ENCODE results near the gene TYW5. TPM values are rescaled to one million over a fixed set of nuclear protein-coding genes. Genes with fewer than 3 reads are reported as not detected.
A peak's percentile ranks its signal among the peaks of the same experiment; 100 is the strongest.

Gene TYW5, protein sequence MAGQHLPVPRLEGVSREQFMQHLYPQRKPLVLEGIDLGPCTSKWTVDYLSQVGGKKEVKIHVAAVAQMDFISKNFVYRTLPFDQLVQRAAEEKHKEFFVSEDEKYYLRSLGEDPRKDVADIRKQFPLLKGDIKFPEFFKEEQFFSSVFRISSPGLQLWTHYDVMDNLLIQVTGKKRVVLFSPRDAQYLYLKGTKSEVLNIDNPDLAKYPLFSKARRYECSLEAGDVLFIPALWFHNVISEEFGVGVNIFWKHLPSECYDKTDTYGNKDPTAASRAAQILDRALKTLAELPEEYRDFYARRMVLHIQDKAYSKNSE
- total RNA-seq: 11.1 TPM

DNA sequence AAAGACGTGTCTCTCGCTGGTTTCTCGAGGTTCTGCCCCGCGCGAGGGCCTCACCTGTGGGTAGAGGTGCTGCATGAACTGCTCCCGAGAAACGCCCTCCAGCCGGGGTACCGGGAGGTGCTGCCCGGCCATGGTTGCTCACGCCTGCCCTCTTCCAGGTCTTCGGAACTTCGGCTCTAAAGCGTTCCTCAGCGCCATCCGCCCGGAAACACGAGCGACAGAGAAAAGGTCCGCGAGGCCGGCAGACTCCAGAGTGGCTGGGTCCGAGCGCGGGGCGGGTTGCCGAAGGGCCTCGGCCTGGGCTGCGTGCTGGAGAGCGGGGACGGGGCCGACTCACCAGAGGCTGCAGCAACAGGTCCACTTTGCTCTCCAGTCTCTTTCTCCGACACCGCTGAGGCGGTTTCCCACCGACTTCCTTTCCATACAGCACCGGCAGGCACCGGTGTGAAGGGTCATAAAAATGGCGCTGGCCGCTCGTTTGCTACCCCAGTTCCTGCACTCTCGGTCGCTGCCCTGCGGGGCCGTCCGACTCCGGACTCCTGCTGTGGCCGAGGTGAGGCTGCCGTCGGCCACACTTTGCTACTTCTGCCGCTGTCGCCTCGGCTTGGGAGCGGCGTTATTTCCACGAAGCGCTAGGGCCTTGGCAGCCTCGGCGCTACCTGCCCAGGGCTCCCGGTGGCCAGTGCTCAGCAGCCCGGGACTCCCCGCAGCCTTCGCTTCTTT is at the start of gene TYW5, which contains the start of gene MAIP1:
Gene TYW5, minus strand, starts transcription at position 153 of the 723 bp plus-strand sequence. Its CDS starts 21 bp downstream, at position 132.
Gene MAIP1, plus strand, starts transcription at position 244 of the 723 bp plus-strand sequence. Its CDS starts 217 bp downstream, at position 461.
- peak; percentile 86 for DNase-seq (ENCODE audit: low spot score)

DNA sequence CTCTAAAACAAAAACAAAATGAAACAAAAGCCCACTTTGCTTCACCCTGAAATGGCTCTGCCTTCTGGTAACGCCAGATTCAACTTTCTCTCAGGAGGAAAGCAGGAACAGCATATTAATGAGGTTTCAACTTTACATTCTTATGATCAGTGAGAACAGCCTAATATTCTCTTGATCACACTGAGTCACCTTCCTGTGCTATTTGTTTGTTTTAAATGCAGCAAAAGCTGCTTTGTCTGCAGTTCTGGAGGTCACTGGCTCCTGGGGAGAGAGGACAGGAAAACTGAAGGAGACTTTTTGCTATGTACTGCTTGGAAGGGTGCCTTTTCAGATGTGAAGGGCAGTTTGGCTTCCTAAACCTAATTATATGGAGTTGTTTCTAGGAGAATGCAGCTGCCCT is 48.2 kb upstream of the TYW5 start:
- DNase-seq (ENCODE audit: low spot score): no peak

DNA sequence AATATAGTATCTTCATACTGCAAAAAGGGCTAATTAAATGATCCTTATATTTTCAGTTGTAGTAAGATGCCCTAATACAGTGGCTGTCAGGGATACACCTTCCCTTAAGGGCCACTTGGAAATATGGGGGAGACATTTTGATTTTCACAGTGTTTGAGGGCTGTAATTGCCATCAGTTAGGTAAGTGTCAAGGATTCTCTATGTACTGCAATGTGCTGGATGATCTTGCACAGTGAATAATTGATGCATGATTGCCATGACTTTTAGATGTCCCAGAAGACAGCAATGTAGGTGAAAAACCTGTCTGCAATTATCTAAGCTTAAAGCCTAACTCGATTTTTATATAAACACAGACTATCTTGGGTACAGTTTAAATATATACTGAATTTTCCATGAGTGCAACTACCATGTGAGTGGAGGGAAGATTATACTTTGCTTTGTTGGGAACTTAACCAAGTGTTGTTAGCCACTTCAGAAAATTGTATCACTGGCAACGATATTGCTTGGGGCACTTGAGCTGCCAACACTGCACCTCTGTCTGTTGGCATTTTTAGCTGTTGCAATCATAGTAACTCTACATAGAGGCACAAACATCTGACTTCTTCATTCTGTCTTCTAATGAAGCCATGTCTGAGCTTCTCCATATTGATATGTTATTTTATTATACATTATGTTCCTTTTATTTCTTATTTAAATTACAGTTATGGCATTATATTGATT is 45.3 kb upstream of the TYW5 start:
- DNase-seq (ENCODE audit: low spot score): no peak

DNA sequence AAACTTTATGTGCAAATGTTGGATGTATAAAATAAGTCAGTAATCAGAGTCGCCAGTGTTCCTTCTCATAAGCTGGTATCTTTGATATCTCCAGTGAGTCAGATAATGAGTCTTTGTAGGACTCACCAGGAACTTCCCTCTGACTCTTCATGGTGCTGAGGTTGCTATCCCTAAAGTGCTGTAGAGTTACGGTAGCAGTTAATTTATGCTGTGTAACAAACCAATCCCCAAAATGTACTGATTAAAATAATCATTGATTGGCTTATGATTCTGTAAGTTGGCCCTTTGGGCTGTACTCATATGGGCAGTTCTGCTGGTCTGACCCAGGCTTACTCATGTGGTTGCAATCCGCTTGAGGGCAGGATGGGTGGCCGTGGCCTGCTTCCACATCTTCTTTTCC is 43.9 kb upstream of the TYW5 start:
- DNase-seq (ENCODE audit: low spot score): no peak

DNA sequence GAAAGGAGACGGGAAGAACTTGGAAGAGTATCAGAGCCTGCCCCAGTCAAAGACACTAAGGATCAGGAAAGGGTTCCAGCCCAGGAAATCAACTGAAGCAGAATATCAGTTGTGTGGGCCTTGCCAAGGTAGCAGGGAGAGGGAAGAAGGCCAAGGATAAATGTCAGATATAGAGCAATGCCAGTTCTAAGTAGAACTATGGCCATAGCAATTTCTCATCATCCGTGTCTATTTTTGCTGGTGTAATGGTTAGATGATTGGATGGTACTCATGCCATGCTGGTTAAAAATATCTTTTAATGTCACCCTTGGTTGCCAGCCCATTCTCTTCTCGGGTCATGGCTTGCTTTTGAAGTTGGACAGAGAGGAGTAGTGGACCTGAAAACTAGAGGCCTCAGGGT is 42.0 kb upstream of the TYW5 start:
- no peak for DNase-seq (ENCODE audit: low spot score)

DNA sequence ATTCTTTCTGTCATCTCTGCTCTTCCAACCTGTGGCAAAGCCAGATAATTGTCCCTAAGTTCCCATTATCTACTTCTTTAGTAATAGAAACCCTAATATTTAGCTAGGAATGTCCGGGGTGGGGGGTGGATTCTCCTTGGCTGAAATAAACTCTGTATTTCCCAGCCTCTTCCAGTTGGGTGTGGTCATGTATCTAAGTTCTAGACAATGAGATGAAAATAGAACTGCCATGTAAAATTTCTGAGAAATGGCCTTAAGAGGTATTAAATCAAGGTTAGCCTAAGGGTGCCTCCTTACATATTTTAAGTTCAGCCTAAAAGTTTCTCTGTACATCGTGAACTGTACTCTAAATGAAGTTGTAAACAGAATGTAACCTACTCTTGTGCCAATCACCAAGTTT is 39.6 kb upstream of the TYW5 start:
- DNase-seq (ENCODE audit: low spot score): no peak

DNA sequence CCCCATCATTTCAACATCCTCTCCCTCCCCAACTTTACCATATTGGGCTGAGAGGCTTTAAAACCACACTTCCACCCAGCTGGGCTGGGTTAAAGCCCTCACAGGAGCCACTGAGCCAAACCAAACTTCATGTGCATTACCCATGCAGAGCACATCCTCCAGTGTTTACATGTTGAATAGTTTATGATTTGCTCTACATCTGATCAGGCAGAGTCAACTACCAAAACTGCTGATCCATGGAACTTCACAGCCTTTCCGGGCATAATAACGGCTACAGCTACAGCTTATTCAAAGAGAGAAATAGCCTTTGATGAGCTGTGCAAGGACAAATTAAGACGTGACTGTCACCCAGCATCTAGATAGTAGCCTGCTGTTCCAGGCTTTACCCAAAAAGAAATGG is 39.1 kb upstream of the TYW5 start:
- DNase-seq (ENCODE audit: low spot score): no peak

DNA sequence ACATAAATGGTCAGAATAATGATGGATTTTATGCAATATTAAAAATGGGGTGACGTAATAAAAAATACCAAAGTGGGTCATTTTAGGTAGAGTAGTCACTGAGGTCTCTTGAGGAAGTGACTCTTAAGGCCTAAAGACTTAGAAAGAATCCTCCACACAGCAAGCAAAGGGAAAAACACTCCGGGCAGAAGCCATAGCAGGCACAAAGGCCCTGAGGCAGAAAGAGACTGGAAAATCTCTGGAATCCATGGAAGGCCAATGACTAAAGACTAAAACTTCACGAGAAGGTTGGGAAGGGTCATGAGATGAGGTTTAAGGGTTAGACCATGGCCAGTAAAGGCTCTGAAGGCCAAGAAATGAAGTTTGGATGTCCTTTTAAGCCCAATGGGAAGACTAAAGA is 37.0 kb upstream of the TYW5 start:
- DNase-seq (ENCODE audit: low spot score): no peak

DNA sequence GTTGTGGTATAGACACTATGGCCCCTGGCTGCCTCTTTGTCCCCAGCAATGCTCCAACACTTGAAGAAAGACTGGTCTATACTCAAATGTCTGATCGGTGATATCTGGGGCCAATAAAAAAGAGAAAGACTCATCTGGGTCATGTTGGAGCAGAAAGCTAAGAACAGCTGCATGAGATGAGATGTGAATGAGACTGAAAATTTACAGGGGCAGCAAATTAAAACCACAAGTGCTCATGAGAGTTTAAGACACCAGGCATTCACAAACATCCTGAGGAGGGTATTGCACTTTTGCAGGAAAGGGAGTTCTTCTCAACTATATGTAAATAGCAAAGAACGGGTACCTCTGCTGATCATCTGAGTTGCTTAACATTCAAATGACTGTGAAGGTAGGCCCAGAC is 36.4 kb upstream of the TYW5 start:
- no peak for DNase-seq (ENCODE audit: low spot score)

DNA sequence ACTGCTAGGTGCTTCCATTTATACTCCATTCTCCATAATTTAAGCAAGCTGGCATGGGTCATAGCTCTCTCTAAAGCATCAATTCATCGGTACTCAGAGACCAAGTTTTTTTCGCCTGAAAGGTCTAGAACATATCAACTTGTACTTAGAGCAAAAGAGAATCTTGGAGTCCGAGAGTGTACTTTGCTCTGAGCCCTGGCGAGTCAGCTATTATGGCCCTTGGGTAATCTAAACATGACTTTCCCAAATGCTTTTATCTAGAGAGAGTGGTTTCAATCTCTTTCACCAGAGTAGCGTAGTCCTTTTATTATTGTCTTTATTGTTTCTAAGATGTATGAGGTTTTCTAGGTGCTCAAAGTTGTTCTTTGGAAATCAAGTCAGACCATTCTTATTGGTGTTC is 34.5 kb upstream of the TYW5 start:
- DNase-seq (ENCODE audit: low spot score): no peak

DNA sequence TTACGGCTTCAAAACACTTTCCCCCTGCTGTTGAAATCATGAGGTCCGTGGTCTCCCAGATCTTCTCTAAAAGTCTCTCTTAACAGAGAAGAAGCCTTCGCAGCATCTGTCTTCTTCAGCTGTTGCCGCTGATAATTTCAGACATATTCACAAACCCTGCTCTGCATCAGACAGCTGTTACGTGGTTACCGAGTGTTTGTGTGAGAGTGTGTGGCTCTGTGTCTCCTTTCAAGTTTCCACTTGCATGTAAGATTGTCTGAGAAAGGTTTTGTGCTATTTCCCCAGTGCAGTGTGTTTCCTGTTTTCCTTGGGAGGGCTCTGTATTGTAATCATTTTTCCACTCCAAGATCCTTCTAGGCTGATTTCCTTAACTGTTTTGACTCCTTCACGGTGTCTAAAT is 32.9 kb upstream of the TYW5 start:
- DNase-seq (ENCODE audit: low spot score): no peak

DNA sequence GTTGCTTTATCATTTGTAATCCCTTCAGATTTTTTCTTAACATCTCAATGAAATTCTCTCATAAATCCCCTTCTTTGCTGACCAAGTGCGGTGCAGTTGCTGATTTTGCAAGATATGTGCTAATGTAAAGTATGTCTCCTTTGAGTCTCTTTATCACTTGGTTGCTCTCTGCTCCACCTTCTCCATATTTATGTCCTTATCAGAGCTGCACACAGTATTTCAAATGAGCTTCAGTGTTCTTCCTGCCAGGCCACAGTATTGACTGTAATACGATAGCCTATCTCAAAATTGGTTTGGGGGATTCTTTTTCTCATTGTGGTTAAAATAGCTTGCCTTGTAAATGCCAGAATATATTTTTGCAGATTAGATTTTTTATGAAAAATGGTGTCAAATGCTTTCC is 32.3 kb upstream of the TYW5 start:
- DNase-seq (ENCODE audit: low spot score): no peak

DNA sequence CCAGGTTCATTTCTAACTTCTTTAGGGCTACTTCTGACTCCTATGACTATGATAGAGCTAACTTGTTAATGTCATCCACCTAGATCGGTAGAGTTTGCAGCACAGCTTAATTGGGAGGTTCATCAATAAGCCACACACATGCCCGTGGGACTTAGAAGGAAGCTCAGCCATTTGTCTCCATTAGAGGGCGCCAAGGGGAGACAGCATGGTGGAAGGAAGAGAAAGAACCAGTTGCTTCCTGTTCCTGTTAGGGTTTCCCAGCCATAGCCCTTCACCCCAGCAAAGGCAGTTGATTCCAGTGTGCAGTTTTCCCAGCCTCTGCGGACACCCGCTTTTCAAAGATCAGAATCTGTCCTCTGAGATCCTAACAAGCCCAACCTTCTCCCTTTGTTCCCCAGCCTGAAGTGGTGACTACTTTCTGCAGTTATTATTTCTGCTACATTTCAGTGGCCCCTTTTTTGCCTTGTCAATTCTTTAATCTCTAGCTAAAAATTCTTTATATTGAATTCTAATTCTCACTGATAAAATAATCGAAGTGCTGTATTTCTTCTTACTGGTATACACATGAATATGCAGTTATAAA is 30.4 kb upstream of the TYW5 start:
- peak; percentile 63 for DNase-seq (ENCODE audit: low spot score)

DNA sequence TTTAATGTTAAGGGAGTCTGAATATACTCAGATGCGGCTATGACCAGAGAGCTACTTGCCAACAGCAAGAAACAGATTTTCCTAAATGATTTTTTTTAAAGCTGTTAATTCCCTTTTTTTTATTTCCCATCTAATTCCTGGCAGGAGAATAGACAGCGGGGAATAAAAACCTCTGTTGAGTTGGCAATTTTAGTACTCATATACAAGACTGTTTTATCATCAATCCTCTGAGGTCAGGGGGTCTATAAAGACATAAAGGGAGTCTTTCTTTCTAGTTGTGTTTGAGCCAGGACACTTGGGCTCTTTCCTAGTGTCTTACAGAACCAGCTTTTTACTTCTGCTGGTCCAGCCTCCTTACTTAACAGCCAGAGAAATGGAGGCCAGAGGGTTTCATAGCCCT is 29.5 kb upstream of the TYW5 start:
- no peak for DNase-seq (ENCODE audit: low spot score)

DNA sequence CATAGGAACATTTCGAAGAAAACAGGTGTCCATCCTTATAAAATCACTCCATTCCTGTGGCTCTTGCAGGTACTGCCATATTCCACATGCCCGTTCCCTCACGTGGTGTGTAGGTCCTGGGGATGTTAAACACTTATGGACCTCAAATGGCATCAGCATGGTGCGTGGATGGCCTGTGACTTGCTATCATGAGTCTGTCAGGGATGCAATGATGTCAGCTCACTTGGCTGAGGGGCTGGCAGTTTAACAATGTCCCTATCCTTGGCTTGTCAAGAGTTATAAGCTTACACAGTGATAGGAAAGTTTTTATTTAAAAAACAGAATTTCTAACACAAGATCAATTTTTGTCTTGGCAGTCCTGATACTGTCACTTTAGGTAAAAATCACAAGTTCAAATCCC is 28.9 kb upstream of the TYW5 start:
- no peak for DNase-seq (ENCODE audit: low spot score)

DNA sequence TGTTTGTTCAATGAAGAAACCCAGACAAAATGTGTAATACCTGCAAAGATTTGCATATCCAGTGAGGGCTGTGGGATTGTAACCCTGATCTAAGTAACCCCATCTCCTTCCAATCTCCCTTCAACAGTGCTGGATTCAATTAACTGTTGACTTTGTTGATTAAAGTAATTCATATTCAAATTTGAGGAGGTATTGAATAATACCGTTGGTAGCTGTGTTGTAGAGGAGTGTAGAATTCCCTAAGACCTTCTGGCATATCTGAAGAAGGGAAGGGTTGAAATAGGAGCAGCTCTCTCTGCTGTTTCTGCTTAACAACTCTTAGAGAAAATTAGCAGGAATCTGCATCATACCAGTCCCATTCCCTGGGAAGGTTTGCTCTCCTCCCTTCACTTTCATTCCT is 28.2 kb upstream of the TYW5 start:
- no peak for DNase-seq (ENCODE audit: low spot score)

DNA sequence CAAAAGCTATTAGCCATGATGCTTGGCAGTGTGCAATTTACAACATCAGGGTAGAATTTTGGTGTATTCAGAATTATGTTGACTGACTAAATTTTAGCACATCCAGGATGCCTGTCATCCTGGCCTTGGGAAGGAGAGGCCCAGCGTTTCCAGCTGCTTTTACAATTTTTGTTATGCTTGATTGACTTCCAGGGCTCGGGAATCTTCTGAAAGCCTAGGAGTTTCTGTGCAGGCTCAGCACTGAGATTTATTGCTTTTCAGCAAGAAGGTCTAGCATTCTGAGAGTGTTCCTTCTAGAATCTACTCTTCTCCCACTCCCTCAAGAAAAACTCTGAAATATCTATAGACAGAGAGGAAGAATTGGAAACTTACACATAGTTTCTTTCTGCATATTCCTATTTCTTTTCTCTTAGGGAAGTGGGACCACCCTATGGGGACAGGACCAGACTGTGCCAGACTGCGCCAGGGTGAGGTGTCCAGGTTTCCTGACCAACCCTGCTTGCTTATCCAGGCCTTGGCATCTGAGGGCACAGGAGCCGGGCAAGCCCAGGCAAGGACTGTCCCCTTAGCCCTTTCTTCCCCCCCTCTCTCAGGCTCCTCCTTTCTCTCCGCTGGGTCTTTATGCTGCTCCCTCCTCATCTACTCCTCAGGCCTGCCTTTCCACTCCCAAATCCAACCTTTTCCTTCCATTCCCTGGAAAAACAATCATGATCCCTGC is 27.0 kb upstream of the TYW5 start:
- peak; percentile 65 for DNase-seq (ENCODE audit: low spot score)

DNA sequence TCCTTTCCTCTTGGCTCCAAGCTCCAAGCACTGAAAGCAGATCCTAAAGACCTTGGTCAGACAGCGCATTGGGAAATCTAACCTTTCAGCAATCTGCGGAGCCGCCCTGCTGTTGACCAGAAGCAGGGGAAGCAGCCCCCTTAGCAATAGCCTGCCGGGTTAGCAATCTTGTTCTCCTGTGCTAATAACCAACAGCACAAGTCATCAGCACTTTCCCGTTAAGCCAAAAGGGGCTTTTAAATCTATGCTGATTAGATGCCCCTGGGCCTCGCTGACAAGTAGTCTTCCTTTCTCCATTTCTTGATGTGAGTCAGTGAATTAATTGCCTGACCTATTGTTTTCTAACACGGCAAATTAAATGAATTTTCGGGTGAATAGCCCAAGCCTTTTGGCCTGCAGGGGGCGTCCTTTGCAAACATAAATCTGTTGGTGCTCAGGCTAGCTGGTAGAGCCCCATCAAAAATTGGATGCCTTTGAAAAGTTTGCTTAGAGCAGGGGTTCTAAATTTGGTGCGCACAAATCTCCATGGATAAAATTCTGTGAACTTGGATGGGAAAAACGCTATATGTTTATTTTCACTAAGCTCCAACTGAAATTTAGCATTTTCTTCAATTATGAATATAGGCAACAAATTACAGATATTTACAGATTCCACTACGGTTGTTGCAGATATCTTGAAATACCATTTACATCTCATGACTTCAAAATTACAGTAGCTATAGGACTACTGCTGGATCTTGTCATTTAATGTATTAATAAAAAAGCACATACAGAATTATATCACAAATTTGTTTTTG is 24.7 kb upstream of the TYW5 start:
- peak; percentile 87 for DNase-seq (ENCODE audit: low spot score)

DNA sequence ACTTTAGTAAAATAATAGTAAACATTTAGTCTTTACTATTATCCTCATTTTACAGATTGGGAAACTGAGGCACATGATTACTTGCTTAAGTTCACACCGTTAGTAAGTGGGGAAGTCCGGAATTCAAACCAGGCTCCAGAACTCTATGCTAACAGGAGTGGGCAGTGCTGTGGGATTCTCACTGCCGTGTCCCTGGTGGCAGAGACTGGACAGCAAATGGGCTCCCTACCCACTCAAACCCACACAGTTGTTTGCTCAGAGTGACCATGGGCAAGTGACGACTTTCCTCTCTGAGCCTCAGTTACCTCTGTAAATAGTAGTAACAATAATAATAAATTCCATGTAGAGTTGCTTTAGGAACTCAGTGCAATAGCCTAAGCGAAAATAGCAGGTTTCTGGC is 24.1 kb upstream of the TYW5 start:
- DNase-seq (ENCODE audit: low spot score): no peak

DNA sequence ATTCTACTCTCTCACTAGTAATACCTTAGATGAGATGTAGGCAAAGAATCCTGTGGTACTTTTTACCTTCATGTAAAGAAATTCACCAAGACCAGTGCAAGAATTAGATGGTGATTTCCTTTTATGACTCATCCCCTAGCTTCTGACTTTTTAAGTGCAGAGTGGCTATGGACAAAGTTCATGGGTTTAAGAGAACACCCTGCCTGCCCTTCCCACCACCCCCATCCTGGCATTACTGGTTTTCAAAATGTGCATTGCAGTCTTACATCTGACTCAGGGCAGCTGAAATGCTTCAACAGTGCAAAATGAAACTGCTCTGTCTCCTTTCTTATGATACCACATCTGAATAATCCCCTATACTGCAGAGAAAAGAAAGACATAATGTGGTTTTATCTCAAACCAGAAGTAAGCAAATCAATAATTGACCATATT is 22.7 kb upstream of the TYW5 start:
- DNase-seq (ENCODE audit: low spot score): peak; percentile 79

Measured in ureter (tissue), 1 donor.